ENCODE results near the gene ZNF213.
"Not testable (repeated sequence)": the region's sequence is repeated elsewhere in the genome, so short reads cannot be mapped to it uniquely, and the experiment has no call there.

DNA sequence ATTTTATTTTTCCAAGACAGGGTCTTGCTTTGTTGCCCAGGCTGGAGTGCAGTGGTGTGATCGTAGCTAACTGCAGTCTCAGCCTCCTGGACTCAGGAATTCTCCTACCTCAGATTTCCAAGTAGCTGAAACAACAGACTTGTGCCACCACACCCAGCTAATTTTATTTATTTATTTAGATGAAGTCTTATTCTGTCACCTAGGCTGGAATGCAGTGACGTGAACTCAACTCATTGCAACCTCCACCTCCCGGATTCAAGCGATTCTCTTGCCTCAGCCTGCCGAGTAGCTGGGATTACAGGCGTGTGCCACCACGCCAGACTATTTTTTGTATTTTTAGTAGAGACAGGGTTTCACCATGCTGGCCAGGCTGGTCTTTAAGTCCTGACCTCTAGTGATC is 33.9 kb downstream of the ZNF213 start:
- not testable (repeated sequence) for TF ChIP-seq FOXA1 (IDR thresholded peaks at IDR 0.05); SP1 (IDR thresholded peaks at IDR 0.05); LEF1 (IDR thresholded peaks at IDR 0.05; ENCODE audit: borderline replicate concordance); ELF4 (IDR thresholded peaks at IDR 0.05); BHLHE40 (IDR thresholded peaks at IDR 0.05; ENCODE audit: borderline replicate concordance); HDGF (IDR thresholded peaks at IDR 0.05; ENCODE audit: borderline replicate concordance); FOXM1 (IDR thresholded peaks at IDR 0.05; ENCODE audit: borderline replicate concordance); NFRKB (IDR thresholded peaks at IDR 0.05); TARDBP (IDR thresholded peaks at IDR 0.05); SUZ12 (IDR thresholded peaks at IDR 0.05); FOXK2 (IDR thresholded peaks at IDR 0.05); ZNF384 (IDR thresholded peaks at IDR 0.05); L3MBTL2 (conservative IDR thresholded peaks at IDR 0.05)
- TF ChIP-seq, protein P1, sequence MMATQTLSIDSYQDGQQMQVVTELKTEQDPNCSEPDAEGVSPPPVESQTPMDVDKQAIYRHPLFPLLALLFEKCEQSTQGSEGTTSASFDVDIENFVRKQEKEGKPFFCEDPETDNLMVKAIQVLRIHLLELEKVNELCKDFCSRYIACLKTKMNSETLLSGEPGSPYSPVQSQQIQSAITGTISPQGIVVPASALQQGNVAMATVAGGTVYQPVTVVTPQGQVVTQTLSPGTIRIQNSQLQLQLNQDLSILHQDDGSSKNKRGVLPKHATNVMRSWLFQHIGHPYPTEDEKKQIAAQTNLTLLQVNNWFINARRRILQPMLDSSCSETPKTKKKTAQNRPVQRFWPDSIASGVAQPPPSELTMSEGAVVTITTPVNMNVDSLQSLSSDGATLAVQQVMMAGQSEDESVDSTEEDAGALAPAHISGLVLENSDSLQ (IDR thresholded peaks at IDR 0.05): not testable (repeated sequence)

Data from HEK293T (cell line).